SK-N-SH treated with all-trans-retinoic acid at 6 μM for 48 hours (cell line): ENCODE results near the gene KCNQ5.

ENCODE experiments used
- ARNTL ChIP-seq: fragments of 450-650 bp; formaldehyde crosslinking; IDR thresholded peaks from 2 replicates; pipeline ENCODE4 v1.5.0; 2020; ENCODE audit warnings: low read depth, mild to moderate bottlenecking, moderate library complexity, borderline replicate concordance
- BACH2 ChIP-seq: fragments of 250-450 bp; sonication (Bioruptor Pico); IDR thresholded peaks from 2 replicates; pipeline ENCODE4 v1.9.0; 2021; ENCODE audit warnings: mild to moderate bottlenecking, borderline replicate concordance
- ESRRG ChIP-seq: fragments of 250-450 bp; sonication (Bioruptor Pico); IDR thresholded peaks from 2 replicates; pipeline ENCODE4 v1.6.1; 2021; ENCODE audit warnings: mild to moderate bottlenecking
- OSR1 ChIP-seq: fragments of 250-450 bp; sonication (Bioruptor Pico); IDR thresholded peaks from 2 replicates; pipeline ENCODE4 v1.8.0; 2022; ENCODE audit warnings: moderate library complexity, mild to moderate bottlenecking, inconsistent platforms
- PATZ1 ChIP-seq: fragments of 250-450 bp; sonication (Bioruptor Pico); IDR thresholded peaks from 2 replicates; pipeline ENCODE4 v1.8.0; 2020; ENCODE audit warnings: mild to moderate bottlenecking, moderate library complexity, borderline replicate concordance
- PPARA ChIP-seq: fragments of 250-450 bp; sonication (Bioruptor Pico); IDR thresholded peaks from 2 replicates; pipeline ENCODE4 v1.5.0; 2020; ENCODE audit warnings: mild to moderate bottlenecking, borderline replicate concordance
- SNAI2 ChIP-seq: fragments of 250-450 bp; sonication (Bioruptor Pico); IDR thresholded peaks from 2 replicates; pipeline ENCODE4 v1.5.0; 2020; ENCODE audit warnings: mild to moderate bottlenecking, moderate library complexity
- ZFP3 ChIP-seq: fragments of 250-450 bp; sonication (Bioruptor Pico); IDR thresholded peaks from 2 replicates; pipeline ENCODE4 v1.5.0; 2020; ENCODE audit warnings: mild to moderate bottlenecking, moderate library complexity
- ZFP30 ChIP-seq: fragments of 450-650 bp; formaldehyde crosslinking; IDR thresholded peaks from 2 replicates; pipeline ENCODE4 v1.5.0; 2022; ENCODE audit warnings: mild to moderate bottlenecking, moderate library complexity
- ZNF565 ChIP-seq: fragments of 450-650 bp; formaldehyde crosslinking; conservative IDR thresholded peaks from 2 replicates; pipeline ENCODE4 v1.5.0; 2020; ENCODE audit warnings: low read depth, mild to moderate bottlenecking, moderate library complexity
- TF ChIP-seq, protein P1 (sequence below): fragments of 250-450 bp; sonication (Bioruptor Pico); IDR thresholded peaks from 2 replicates; pipeline ENCODE4 v1.5.0; 2020; ENCODE audit warnings: mild to moderate bottlenecking, moderate library complexity
- TF ChIP-seq, protein P2 (sequence below): fragments of 250-450 bp; sonication (Bioruptor Pico); IDR thresholded peaks from 2 replicates; pipeline ENCODE4 v1.5.1; 2020; ENCODE audit warnings: low read depth, mild to moderate bottlenecking, moderate library complexity

GRCh38 chr6:72822023-72822422 is 200.2 kb downstream of the KCNQ5 start:
- TF ChIP-seq PATZ1 (CRISPR knock-in tag) (no peak), ARNTL (CRISPR knock-in tag) (no peak), BACH2 (CRISPR knock-in tag) (no peak), PPARA (CRISPR knock-in tag) (no peak), ZFP30 (no peak), ESRRG (CRISPR knock-in tag) (no peak), SNAI2 (no peak), ZNF565 (CRISPR knock-in tag) (no peak), ZFP3 (no peak), OSR1 (CRISPR knock-in tag) (no peak)
- TF ChIP-seq, protein P1, sequence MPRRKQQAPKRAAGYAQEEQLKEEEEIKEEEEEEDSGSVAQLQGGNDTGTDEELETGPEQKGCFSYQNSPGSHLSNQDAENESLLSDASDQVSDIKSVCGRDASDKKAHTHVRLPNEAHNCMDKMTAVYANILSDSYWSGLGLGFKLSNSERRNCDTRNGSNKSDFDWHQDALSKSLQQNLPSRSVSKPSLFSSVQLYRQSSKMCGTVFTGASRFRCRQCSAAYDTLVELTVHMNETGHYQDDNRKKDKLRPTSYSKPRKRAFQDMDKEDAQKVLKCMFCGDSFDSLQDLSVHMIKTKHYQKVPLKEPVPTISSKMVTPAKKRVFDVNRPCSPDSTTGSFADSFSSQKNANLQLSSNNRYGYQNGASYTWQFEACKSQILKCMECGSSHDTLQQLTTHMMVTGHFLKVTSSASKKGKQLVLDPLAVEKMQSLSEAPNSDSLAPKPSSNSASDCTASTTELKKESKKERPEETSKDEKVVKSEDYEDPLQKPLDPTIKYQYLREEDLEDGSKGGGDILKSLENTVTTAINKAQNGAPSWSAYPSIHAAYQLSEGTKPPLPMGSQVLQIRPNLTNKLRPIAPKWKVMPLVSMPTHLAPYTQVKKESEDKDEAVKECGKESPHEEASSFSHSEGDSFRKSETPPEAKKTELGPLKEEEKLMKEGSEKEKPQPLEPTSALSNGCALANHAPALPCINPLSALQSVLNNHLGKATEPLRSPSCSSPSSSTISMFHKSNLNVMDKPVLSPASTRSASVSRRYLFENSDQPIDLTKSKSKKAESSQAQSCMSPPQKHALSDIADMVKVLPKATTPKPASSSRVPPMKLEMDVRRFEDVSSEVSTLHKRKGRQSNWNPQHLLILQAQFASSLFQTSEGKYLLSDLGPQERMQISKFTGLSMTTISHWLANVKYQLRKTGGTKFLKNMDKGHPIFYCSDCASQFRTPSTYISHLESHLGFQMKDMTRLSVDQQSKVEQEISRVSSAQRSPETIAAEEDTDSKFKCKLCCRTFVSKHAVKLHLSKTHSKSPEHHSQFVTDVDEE (CRISPR knock-in tag), result no peak
- TF ChIP-seq, protein P2, sequence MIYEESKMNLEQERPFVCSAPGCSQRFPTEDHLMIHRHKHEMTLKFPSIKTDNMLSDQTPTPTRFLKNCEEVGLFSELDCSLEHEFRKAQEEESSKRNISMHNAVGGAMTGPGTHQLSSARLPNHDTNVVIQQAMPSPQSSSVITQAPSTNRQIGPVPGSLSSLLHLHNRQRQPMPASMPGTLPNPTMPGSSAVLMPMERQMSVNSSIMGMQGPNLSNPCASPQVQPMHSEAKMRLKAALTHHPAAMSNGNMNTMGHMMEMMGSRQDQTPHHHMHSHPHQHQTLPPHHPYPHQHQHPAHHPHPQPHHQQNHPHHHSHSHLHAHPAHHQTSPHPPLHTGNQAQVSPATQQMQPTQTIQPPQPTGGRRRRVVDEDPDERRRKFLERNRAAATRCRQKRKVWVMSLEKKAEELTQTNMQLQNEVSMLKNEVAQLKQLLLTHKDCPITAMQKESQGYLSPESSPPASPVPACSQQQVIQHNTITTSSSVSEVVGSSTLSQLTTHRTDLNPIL (CRISPR knock-in tag), result no peak
